Measurements from ENCODE around the gene ADGRL3.

GRCh38 chr4:61540944-61541343, 340.8 kb downstream of the ADGRL3 start:
- TF ChIP-seq CTCF (IDR thresholded peaks at IDR 0.05) (no peak), POLR2A (IDR thresholded peaks at IDR 0.05) (no peak)
